ENCODE measurements around the gene ZNF683.

The ZNF683 gene

DNA sequence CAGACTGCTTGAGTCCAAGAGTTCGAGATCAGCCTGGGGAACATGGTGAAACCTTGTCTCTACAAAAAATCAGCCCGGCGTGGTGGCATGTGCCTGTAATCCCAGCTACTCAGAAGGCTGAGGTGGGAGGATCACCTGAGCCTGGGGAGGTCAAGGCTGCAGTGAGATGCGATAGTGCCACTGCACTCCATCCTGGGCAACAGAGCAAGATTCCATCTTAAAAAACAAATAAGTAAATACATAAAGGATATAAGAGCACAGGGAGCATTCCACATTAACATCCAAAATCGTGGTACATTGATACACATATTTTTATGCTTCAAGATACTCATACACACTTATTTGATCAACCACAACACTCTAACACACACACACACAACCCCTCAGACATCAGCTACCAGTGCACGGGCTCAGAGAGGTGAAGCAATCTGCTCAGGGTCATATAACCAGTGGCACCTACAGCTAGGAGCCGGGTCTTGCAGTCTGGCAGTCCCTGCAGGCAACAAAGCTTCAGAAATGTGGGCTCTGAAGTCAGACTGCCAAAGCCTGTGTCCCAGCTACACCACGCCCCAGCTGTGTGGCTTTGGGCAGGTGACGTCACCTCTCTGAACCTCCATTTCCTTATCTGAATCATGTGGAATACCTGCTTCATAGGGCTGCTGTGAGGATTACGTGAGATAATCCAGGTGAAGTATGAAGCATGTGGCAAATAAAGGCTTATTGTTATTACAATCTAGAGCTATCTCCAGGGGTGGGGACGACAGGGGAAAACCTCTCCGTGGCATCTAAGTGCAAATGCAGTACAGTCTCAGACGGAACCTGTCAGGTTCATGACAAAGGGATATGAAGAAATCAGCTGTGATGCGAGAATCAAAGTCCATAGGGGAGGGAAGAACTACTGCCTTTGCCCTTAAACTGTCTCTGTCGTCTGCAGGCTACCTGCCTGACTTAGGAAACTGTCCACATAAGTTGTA is 13.9 kb downstream of the ZNF683 start:
- no peaks in the 10 kb centered on the region for H4K20me1 ChIP-seq (ENCODE audit: insufficient read depth, low read length)
- H3F3A ChIP-seq (ENCODE audit: insufficient read depth, low read length) = no peaks in the 10 kb centered on the region
- H3K4me1 ChIP-seq (ENCODE audit: low read length) = no peaks in the 10 kb centered on the region
- TF ChIP-seq EZH2phosphoT487 (IDR thresholded peaks at IDR 0.05; ENCODE audit: low read length) (no peak), EZH2 (optimal IDR thresholded peaks at IDR 0.05; ENCODE audit: low read depth, low read length) (no peak)
- TF ChIP-seq, protein P1, sequence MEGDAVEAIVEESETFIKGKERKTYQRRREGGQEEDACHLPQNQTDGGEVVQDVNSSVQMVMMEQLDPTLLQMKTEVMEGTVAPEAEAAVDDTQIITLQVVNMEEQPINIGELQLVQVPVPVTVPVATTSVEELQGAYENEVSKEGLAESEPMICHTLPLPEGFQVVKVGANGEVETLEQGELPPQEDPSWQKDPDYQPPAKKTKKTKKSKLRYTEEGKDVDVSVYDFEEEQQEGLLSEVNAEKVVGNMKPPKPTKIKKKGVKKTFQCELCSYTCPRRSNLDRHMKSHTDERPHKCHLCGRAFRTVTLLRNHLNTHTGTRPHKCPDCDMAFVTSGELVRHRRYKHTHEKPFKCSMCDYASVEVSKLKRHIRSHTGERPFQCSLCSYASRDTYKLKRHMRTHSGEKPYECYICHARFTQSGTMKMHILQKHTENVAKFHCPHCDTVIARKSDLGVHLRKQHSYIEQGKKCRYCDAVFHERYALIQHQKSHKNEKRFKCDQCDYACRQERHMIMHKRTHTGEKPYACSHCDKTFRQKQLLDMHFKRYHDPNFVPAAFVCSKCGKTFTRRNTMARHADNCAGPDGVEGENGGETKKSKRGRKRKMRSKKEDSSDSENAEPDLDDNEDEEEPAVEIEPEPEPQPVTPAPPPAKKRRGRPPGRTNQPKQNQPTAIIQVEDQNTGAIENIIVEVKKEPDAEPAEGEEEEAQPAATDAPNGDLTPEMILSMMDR (IDR thresholded peaks at IDR 0.05; ENCODE audit: low read length) = no peak
- H3K27ac ChIP-seq (ENCODE audit: low read length) = no peak overlapping the region
- H3K9ac ChIP-seq (ENCODE audit: low read length) = no peak overlapping the region
- H3K4me3 ChIP-seq (ENCODE audit: low read length) = no peak overlapping the region
- no peaks in the 10 kb centered on the region for H3K9me3 ChIP-seq (replicated peaks; ENCODE audit: insufficient read depth, low read length)
- no peaks in the 10 kb centered on the region for H3K9me2 ChIP-seq (replicated peaks; ENCODE audit: insufficient read depth, low read length)
- peak; percentile 21 for DNase-seq
- H3K4me2 ChIP-seq (ENCODE audit: low read depth, low read length) = no peak overlapping the region
- H3K79me2 ChIP-seq (ENCODE audit: low read length) = no peaks in the 10 kb centered on the region
- 0 out of 2 replicates have a peak, but pooled peaks cover 18% of the 10 kb centered on the region for H3K27me3 ChIP-seq (replicated peaks; ENCODE audit: insufficient read depth, low read length)
- H2AFZ ChIP-seq (ENCODE audit: low read length) = no peak overlapping the region
- no peaks in the 10 kb centered on the region for H3K36me3 ChIP-seq (replicated peaks; ENCODE audit: insufficient read depth, low read length)

DNA sequence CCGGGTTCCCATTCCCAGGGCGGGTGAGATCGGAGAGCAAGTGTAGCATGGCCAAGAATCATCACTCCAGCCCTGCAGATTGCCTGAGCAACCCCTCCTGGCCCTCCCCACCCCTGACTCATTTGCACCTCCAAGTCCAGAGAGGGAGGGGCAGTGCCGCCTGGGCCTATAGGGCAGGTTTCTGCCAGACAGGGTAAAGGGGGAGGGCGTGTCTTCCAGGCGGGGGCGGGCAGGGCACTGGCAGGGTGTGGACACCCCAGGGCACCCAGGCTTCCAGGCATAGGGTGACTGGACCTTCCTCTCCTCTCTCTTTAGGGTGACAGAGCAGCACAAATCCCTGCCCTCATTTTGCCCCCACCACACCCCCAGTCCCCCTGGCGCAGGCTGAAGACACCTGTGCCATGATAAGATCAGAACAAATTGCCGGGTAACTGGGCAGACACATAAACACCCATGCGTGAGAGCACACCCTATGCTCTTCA is 15.4 kb downstream of the ZNF683 start:
- Histone ChIP-seq H3K27ac (ENCODE audit: low read length) (no peak overlapping the region), H3K36me3 (replicated peaks; ENCODE audit: insufficient read depth, low read length) (no peaks in the 10 kb centered on the region), H3K4me3 (ENCODE audit: low read length) (no peak overlapping the region), H3K9me2 (replicated peaks; ENCODE audit: insufficient read depth, low read length) (no peaks in the 10 kb centered on the region), H4K20me1 (ENCODE audit: insufficient read depth, low read length) (no peaks in the 10 kb centered on the region), H3F3A (ENCODE audit: insufficient read depth, low read length) (no peaks in the 10 kb centered on the region), H3K9me3 (replicated peaks; ENCODE audit: insufficient read depth, low read length) (no peaks in the 10 kb centered on the region), H3K4me2 (ENCODE audit: low read depth, low read length) (no peak overlapping the region), H3K79me2 (ENCODE audit: low read length) (no peaks in the 10 kb centered on the region), H3K27me3 (replicated peaks; ENCODE audit: insufficient read depth, low read length) (0 out of 2 replicates have a peak, but pooled peaks cover 18% of the 10 kb centered on the region), H2AFZ (ENCODE audit: low read length) (no peak overlapping the region), H3K9ac (ENCODE audit: low read length) (no peak overlapping the region), H3K4me1 (ENCODE audit: low read length) (no peaks in the 10 kb centered on the region)
- no peak for TF ChIP-seq EZH2 (optimal IDR thresholded peaks at IDR 0.05; ENCODE audit: low read depth, low read length)
- no peak for TF ChIP-seq EZH2phosphoT487 (IDR thresholded peaks at IDR 0.05; ENCODE audit: low read length)
- TF ChIP-seq, protein P1 (IDR thresholded peaks at IDR 0.05; ENCODE audit: low read length) = no peak
- no peak for DNase-seq

DNA sequence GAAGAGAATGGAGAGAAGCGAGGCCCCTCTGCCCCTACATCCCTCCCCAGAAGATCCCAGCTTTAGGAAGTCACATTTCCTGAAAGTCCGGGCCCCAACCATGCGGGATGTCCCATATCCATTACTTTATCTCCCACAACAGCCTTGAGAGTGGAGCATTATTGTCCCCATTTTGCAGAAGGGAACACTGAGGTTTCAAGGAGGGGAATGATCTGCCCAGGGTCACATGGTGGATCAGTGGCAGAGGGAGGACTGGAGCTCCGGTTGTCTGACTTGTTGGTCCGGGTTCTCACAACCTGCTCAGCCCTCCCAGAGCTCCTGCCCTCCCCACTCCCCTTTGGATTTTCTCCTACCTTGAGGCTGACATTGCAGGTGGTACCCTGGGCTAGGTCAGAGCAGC is 16.4 kb downstream of the ZNF683 start:
- H3K4me2 ChIP-seq (ENCODE audit: low read depth, low read length) = no peak overlapping the region
- H3K27ac ChIP-seq (ENCODE audit: low read length) = no peak overlapping the region
- TF ChIP-seq EZH2 (optimal IDR thresholded peaks at IDR 0.05; ENCODE audit: low read depth, low read length) (no peak), EZH2phosphoT487 (IDR thresholded peaks at IDR 0.05; ENCODE audit: low read length) (no peak)
- TF ChIP-seq, protein P1 (IDR thresholded peaks at IDR 0.05; ENCODE audit: low read length) = no peak
- no peak overlapping the region for H2AFZ ChIP-seq (ENCODE audit: low read length)
- H3F3A ChIP-seq (ENCODE audit: insufficient read depth, low read length) = no peaks in the 10 kb centered on the region
- no peak overlapping the region for H3K4me3 ChIP-seq (ENCODE audit: low read length)
- no peaks in the 10 kb centered on the region for H3K36me3 ChIP-seq (replicated peaks; ENCODE audit: insufficient read depth, low read length)
- H3K27me3 ChIP-seq (replicated peaks; ENCODE audit: insufficient read depth, low read length) = 0 out of 2 replicates have a peak, but pooled peaks cover 14% of the 10 kb centered on the region
- H3K9ac ChIP-seq (ENCODE audit: low read length) = no peak overlapping the region
- no peaks in the 10 kb centered on the region for H4K20me1 ChIP-seq (ENCODE audit: insufficient read depth, low read length)
- H3K9me3 ChIP-seq (replicated peaks; ENCODE audit: insufficient read depth, low read length) = no peaks in the 10 kb centered on the region
- no peaks in the 10 kb centered on the region for H3K9me2 ChIP-seq (replicated peaks; ENCODE audit: insufficient read depth, low read length)
- DNase-seq = no peak
- H3K4me1 ChIP-seq (ENCODE audit: low read length) = no peaks in the 10 kb centered on the region
- H3K79me2 ChIP-seq (ENCODE audit: low read length) = no peaks in the 10 kb centered on the region
